C1 segment of cervical spinal cord (tissue), 14 donors: ENCODE measurements around the gene THAP2.

Experiments
- DNase-seq, 14 donors: peaks; one replicate each; lab custom pipeline; 2025; lab: John Stamatoyannopoulos, UW

THAP2 gene

DNA sequence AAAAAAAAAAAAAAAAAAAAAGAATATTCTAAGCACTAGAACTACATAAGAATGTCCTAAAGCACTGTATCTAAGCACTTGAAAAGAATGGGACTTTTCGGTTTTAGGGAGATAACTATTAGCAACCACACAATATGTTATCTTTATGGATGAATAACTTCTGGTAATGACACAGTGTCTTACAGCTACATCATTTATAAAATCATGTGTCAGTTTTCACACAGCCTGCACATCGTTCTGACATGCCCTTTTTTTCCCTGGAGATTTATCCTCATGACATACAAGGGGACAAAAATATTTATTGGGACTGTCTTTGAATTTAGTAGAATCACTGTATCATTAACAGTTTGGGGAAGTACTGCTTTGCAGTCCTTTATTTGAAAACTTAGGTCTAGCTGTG lies 39.1 kb downstream of the THAP2 start:
- DNase-seq, result no peak

DNA sequence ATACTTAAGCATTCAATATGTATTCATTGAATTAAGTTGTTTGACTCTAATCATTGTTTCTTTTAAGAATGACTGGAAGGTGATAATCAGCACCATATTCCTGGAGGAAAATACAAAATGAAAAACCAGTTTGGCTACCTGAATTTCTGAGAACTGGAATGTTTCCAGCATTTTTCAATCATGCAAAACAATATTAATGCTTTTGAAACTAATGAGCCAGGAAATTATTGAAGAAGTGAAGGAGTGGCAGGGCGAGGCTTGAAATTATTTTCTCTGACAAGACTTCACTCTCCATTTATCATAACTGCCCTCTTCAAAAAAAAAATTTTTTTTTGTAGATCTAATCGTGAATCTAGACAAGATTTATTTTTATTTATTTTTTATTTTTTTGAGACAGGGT lies 40.8 kb downstream of the THAP2 start:
- DNase-seq, result no peak

DNA sequence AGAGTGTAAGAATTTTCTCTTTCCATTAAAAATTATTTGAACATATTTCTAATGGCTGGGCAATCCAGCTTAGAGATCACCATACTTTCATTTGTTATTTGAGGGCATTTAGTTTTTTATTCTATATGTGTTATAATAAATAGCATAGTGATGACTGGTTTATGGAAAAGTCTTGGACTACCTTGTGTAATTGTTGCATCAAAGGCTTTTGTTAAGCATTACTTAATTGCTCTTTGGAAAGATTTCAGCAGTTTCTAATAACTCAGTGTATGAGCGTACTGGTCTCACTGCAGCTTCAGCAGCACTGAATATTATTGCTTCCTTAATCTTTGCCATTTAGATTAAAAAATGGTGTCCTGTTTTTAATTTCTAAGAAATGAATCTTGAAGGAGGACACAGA lies 44.6 kb downstream of the THAP2 start:
- DNase-seq, result no peak

DNA sequence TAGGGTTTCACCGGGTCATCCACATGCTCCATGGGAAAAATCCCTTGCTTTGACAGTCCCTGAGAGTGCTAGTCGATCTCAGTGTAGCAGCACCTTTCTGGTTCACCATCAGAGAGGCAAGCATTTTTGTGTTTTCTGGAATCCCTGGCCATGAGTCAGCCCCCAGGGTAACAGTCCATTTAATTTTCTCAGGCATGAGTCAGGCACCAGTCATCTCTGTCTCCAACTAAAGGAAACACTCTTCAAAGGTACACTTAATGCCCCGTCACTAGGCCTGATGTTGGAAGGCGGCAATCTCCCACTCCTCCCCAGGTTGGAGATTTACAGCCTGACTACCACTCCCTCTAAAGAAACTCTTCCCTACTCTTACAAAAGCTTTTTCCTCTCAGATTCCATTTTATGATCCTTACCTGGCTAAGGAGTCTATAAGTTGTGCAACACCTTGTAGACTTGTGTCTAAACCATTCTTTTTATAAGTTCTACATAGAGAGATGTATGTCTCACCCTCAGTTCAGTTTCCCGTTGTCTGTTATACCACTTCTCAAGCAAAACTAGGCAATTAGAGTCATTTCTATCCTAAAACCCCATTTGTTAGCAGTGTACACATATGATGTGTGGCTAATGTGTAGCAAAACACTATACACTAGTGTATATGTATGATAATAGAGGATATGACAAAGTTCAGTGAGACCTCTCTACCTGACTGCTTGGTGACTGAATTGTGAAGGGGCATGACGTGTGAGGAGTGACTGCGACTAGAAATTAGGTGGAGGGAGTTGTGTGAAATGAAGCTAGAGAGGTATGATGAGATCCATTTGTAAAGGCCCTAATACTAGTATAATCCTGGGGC lies 46.4 kb downstream of the THAP2 start:
- no peak for DNase-seq

- no peak for DNase-seq
These were observed 54.5 kb downstream of the THAP2 start for GRCh38 chr12:71718611-71719010.

DNA sequence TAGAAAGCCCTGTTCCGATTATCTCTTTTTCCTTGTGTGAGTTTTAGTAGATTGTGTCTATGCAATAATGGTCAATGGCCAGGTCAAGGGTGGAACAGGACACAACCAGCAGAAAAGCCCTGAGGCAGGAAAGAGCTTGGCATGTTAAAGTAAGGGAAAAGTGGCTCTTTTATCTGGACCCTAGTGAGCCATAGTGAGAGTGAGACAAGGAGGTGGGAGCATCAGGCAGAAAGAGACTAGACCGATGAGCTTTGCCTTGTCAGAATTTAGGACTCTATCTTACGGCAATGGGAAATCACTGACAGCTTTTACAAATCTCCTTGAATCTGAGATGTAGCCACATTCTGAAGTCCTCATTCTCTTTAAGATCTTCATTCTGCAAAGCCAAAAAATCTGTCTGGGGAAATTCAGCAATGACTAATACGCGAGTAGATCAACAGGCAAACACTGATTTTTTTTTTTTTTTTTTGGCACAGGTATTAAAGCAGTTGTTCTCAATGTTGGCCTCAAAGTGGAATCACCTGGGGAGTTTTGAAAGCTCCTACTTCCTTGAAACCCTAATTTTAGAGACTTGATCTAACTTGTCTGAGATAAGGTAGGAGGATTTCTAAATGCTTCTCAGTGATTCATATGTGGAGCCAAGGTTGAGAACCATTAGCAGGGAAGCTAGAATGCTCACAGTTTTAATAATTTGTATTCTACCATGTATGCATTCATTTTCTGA lies 55.7 kb downstream of the THAP2 start:
- no peak for DNase-seq

DNA sequence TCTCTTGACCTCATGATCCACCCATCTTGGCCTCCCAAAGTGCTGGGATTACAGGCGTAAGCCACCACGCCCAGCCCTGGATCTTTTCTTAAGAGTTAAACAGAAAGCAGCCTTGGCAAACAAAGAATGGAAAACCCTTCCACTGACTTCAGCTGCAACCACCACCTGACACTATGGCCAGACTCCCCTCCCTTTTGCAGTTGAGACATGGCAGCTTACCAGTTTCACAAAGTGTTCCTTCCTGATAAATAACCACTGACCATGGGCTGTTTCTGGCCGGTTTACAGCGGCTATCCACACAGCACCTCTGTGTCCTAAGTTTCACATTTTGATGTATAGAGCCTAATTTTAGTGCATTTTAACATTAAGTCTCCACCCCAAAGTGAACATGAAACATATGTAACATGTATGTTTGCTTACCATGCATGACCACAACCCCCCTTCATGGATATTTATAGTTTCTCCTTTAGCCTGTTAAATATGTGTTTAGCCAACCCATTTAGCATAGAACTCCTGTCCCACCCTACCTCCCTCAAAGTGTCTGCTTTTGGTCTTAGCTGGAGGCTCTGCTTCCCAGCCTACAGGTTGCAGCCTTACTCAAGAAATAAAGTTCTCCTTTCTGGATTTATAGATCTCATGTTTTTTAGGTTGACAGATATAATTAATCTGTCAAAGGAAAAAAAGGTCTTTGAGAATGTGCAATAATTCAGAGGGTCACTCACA lies 57.8 kb downstream of the THAP2 start:
- no peak for DNase-seq

DNA sequence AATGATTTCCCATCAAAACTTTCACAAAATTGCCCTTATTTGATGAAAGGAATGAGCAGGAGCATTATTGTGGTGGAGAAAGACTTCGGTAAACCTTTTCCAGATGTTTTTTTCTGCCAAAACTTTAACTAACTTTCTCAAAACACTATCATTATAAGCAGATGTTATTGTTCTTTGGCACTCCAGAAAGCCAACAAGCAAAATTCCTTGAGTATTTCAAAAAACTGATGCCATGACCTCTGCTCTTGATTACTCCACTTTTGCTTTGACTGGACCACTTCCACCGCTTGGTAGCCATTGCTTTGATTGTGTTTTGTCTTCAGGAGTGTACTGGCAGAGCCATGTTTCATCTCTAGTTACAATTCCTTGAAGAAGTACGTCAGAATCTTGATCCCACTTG lies 60.9 kb downstream of the THAP2 start:
- DNase-seq, result no peak

GRCh38 chr12:71726548-71726947 lies 62.4 kb downstream of the THAP2 start:
- no peak for DNase-seq

DNA sequence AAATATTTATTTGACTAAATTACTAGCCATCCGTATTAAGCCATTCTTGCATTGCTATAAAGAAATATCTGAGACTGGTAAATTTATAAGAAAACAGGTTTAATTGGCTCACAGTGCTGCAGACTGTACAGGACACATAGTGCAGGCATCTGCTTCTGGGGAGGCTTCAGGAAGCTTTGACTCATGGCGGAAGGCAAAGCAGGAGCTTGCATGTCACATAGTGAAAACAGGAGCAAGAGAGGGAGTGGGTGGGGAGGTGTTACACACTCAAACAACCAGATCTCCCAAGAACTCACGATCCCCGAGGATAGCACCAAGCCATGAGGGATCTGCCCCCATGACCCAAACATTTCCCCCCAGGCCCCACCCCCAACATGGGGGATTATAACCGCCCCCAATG lies 63.9 kb downstream of the THAP2 start:
- DNase-seq, result no peak
